GM19395 (cell line): ENCODE data around the gene CENPO.

ENCODE experiments used
- ATAC-seq: cut with Tn5 transposase; IDR thresholded peaks from one replicate; pipeline ENCODE4 v1.9.1; 2021; ENCODE audit warnings: mild to moderate bottlenecking, moderate library complexity; ENCODE audit not compliant: unreplicated experiment

Gene CENPO

GRCh38 chr2:24857746-24858145, 64.5 kb downstream of the CENPO start:
- ATAC-seq = no peak

DNA sequence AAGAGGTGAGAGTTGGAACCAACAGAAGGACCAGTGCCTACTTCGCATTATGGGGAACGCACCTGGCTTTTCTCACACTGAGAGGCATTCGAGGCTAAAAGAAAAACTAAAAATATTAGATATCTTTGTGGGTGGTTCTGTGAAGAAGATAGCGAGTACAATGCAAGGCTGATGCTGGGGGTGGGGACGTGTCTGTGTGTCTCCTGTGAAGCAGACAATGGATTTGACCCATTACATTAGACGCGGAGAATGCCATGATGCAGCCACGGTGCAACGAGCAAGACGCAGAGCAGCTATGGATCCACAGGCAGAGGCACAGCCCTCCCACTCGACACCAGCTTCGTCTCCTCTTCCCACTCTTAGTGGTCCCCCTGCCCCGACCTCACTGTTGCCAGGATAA, 65.8 kb downstream of the CENPO start:
- no peak for ATAC-seq

DNA sequence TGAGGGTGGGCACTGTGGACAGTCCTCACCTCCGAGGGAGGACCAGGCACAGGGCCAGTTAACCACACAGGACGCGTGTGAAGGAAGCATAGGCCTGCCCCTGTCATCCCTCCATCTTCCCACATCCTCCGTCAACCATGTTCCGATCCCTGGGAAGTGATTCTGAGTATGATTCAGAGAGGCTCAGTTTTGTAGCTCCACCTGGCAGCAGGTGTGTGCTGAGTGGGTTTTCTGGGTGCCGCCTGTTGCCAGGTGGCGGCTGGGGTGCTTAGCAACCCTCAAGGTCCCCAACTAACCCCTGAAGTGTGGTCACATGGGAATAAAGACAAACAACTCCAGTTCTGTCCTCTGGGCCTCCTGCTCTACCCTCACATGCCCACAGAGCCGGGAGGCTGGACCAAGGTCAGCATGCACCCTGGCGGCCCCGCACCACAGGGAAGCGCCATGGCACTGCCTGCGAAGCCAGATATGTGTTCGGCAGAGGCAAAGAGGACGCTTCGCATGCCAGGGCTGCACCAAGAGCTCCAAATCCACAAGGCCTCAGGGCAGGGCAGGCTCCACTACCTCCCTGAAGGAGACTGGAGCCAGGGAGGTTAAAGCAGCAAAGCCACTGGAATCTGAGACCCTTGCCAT, 66.9 kb downstream of the CENPO start:
- ATAC-seq = no peak

- ATAC-seq = no peak
Observed at GRCh38 chr2:24860631-24861030, 67.4 kb downstream of the CENPO start.

- ATAC-seq = no peak
Observed at GRCh38 chr2:24861500-24861899, 68.3 kb downstream of the CENPO start.

GRCh38 chr2:24863641-24864040, 70.4 kb downstream of the CENPO start:
- no peak for ATAC-seq

GRCh38 chr2:24866946-24867345, 73.7 kb downstream of the CENPO start:
- no peak for ATAC-seq

DNA sequence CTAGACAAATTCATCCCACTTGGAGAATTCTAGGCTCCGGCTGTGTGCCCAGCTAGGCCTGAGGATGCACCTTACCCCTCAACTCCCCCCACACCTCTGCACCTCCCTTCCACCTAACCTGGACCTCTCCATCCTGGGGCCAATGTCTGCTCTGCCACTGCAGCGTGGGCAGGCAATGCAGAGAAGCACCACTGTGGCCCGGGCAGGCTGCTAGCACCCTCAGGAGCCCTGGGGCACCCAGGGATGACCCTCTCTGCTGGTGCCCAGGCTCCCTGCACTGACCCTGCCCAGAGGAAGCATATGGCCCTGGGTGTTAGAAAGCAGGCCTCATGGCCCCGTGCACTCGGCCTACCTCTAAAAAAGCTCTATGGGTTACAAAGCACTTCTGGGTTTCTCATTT, 77.2 kb downstream of the CENPO start:
- no peak for ATAC-seq

- no peak for ATAC-seq
Observed at GRCh38 chr2:24870891-24871705, 77.9 kb downstream of the CENPO start.

- ATAC-seq = no peak
Observed at GRCh38 chr2:24871852-24872333, 78.7 kb downstream of the CENPO start.
